T-helper 1 cell (primary cell): ENCODE measurements around the gene HMGCS1.
"Not testable (repeated sequence)": the region's sequence is repeated elsewhere in the genome, so short reads cannot be mapped to it uniquely, and the experiment has no call there.

ENCODE experiments used
- DNase-seq, 5 donors: peaks; one replicate each; pipeline ENCODE4 v3.0.0-alpha.2; 2012 to 2020

Gene HMGCS1

DNA sequence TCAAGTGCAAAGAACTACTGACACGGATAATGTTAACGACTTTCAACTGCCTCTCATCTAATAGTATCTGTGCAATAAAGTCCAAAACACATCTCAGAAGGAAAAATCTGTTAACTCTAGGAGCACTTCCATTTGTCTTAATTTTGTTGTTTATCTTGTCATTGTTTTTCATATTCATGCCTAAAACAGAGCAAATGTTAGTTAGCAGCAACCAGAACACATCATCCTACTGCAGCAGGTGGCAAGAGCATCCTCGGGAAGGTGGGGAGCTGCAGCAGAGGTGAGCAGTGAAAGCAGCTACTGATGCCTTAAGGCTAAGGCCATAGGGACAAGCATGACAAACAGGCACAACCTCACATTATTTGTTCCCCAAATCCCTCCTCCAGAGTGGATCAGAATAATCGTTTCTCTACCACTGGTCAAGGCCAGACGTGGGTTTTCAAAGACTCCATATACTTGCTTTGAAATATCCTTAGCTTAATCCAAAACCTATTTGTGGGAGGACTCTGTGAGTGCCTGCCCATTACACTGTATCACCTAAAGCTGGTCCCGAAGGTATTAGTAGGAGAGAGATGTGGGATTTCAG, 1.0 kb downstream of the HMGCS1 start:
- no peak for DNase-seq

GRCh38 chr5:43309637-43310036, 3.6 kb downstream of the HMGCS1 start:
- DNase-seq = no peak

DNA sequence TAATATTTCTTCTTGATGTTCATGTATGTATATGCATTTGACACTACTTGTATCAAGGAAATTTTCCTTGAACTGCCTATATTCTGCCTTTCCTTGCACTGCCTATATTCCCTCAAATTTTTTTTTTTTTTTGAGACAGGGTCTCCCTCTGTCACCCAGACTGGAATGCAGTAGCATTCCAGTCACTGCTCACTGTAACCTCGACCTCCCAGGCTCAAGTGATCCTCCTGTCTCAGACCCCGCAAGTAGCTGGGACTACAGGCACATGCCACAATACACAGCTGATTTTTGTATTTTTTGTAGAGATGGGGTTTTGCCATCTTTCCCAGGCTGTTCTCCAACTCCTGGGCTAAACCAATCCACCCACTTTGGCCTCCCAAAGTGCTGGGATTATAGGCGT, 4.1 kb downstream of the HMGCS1 start:
- DNase-seq = no peak

DNA sequence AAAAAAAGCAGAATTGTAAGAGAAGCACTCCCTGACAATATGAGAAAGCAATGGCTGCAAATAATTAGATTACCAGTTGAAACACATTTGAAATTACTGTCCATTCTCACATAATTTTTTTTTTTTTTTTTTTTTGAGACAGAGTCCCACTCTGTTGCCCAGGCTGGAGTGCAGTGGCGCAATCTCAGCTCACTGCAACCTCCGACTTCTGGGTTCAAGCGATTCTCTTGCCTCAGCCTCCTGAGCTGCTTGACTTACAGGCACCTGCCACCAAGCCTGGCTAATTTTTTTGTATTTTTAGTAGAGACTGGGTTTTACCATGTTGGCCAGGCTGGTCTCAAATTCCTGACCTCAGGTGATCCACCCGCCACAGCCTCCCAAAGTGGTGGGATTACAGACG, 6.3 kb downstream of the HMGCS1 start:
- DNase-seq = not testable (repeated sequence)

GRCh38 chr5:43305948-43306565, 7.2 kb downstream of the HMGCS1 start:
- DNase-seq = peak in 1 of 5 donors; percentile 70

DNA sequence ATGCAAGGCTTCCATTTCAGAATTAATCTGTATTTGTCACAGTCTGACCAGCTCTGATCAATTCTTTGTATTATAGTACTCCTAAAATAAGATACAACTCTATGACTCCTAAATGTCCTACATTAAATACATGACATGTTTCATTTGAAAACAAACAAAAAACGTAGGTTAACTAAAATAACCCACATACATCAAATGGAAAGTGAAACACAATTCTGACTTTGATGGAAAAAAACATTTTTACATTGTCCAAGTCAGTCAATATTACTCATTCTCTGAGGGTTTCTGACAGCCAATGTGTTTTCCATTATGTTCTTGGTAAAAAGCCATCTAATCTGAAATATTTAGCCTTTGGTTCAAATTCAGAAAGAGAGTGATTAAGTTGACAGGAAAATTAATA, 8.7 kb downstream of the HMGCS1 start:
- DNase-seq = peak in 1 of 5 donors; percentile 68

DNA sequence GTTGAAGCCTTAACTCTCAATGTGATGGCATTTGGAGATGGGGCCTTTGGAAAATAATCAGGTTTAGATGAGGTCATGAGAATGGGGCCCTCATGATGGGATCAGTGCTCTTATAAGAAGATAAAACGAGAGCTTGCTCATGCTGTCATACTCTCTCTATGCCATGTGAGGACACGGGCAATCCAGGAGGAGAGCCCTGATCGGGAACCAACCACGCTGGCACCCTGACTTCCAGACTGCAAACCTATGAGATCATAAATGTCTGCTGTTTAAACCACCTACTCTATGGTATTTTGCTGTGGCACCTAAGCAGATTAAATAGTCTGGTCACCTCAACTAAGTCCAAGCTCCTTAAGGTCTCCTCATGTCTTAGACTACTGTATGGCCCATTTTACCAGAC, 10.0 kb downstream of the HMGCS1 start:
- DNase-seq = no peak

DNA sequence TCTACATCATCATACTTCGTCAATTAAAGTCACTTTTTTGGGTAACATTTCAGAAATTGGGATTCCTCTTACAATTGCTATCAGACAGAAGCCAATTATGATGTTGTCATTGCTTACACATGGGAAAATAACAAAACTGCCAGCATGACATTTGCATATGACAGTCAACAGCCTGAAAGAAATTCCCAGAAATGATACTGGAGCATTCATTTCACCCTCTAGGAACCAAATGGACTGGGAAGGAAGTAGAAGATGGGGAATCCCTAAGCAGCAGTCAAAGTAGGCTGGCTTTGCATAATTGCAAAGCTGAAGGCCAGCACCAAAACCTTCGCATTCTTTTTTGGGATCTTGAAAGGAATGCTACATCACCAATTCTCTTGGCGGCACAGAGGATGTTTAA, 10.7 kb downstream of the HMGCS1 start:
- no peak for DNase-seq

GRCh38 chr5:43301653-43302091, 11.5 kb downstream of the HMGCS1 start:
- DNase-seq = no peak

- DNase-seq = no peak
Measured at GRCh38 chr5:43300112-43300511, 13.1 kb downstream of the HMGCS1 start.

DNA sequence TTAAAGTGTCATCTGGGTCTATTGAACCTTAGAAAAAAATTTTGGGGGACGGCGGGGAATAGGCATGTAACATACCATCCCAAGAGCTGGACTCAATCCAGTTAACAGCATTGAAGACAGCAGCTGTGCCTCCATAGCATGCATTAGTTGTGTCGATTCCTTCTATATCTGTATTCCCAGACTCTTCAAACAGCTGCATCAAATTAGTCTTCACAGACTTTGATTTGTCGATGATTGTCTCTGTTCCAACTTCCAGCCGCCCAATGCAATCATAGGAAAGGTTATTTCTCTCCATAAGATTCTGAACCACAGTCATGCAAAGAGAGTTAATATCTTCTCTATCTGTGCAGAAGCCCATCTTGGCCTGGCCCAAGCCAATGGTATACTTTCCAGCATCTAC, 14.8 kb downstream of the HMGCS1 start:
- no peak for DNase-seq

DNA sequence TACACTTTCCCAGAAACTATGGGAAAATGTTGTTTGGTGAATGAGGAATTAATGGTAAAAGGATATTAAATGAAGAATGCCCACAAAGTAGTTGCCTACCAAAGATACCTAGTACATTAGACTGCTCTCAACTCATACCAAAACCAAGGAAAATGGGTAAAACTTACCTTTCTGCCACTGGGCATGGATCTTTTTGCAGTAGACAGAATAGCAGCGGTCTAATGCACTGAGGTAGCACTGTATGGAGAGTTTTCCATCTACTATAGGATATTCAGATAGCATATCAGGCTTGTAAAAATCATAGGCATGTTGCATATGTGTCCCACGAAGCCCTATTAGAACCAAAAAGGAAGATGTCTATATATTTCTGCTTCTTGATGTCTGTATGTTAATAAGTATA, 16.4 kb downstream of the HMGCS1 start:
- no peak for DNase-seq

DNA sequence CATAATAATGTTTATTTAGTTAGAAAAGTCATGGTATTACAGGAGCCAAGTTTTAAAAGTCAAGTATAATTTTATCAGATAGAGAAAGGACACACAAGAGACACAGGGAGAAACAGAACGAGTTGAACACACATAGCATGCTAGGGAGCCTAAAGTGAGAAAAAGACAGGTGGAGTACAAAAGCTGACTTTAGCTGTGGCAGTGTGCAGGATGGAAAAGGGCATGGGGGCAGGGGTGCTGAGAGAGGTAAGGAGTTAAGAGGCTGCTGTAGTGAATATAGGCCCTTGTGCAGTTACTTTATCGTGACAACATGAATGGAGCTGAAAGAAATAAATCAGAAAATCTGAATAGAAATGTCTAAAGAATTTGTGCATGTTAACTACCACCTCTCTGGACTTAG, 18.0 kb downstream of the HMGCS1 start:
- DNase-seq = no peak

DNA sequence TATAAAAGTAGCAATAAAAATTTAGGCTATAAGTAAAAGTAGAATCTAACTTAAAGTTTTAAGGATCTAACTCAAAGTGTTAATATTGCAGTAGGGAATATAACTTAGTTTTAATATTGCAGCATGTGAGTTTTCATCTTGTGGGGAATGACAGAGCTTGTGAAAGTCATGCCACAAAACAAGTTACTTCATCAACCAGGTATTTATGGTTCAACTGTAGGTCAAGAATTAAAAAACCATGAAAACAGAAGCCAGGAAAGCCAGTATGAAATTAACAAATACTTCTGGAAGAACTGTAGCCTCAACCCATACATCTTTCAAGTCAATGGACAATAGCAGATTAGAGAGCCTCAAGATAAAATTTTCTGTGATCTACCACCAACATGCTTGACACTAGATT, 19.0 kb downstream of the HMGCS1 start:
- no peak for DNase-seq

DNA sequence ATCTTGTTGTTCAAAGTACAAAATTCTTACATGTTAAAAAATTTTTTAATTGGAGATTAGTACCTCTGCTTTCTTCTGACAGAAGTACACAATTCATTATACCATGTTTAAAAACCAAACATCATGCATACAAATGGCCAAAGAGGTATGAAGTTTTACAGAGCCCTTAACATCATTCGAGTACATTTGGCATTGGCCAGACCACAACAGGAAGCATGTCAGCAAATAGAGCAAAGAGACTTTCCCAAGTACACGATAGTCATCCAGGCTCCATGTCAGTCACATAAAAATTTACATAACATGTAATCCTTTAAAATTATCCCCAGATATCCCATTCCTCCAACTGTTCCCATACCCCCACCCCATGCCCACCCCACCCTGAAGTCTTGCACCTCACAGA, 22.5 kb downstream of the HMGCS1 start:
- no peak for DNase-seq

DNA sequence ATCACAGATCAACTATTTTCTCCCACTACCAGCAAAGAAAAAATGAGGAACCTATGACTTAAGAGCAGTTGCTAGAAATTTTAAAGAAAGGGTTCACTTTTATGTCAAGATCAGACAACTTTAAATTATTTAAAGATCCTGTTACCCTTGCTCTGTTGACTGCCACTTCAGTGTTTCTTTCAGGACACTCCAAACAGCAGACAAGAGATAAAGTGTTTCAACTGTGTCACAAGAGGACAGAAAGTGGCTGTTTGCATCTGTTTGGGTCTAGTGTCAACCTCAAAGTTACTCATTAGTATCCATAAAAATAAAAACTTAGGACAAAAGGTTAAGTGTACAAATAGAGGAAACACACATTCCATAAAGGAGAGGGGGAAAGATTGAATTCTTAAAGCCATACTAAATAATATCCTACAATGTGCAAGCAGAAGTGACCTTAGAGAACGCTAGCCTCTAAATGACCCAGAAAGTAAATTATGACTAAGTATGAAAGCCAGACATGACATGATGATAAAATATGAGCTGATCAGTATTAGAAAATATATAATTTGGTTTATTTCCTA, 24.9 kb downstream of the HMGCS1 start:
- no peak for DNase-seq

DNA sequence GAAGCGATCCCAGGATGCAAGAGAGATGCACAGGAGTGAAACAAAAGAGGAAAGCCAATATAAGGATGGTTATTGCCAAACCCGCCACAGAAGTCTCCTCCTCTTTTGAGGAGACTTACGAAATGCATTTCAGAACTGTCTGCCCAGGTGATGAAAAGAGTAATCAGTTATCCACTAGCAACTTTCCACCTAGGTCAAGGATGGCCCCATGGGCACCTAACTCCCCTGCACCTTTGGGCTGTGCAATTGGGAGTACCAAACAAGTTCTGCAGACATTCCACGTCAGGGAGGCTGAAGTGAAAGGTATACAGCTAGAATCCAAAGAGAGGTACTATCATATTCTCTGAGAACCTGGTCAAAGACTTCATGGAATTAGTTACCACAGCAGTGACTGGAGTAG, 25.7 kb downstream of the HMGCS1 start:
- no peak for DNase-seq

- no peak for DNase-seq
Measured at GRCh38 chr5:43286623-43287022, 26.6 kb downstream of the HMGCS1 start.

DNA sequence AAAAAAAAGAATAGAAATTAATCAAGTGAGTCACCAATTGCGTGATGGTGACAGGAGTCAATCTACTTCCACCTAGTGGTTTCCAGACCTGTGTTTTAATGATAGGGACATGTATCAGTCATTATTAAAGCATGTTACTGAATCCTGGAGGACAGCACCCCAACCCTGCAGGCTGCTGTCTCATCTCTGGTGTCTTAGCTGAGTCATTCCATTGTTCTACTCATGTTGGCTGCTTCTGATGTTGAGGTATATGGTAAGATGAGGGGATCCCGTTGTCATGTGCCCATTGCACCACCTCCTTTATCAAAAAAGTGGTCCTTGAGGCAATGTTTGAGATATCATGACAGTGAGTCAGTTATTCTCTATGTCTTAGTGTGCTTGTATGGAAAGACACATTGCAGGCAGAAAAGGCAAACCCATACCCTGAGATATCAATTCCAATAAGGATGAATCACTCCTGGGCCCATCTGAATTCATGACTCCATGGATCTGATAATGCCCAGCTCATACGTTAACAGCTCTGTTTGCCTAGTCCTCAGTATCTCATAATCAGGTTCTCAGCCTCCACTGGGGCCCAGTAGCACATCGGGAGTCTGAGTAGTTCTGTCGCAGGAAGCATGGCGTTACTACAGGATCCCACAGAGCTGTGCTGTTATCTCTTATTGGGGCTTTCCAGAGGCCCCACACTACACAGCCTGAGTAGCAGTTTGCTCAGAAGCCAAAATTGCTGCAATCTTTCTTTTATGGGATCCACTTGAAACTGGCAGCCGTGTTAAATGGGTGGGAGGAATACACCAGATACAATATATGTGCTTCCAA, 31.2 kb downstream of the HMGCS1 start:
- DNase-seq = peak in 1 of 5 donors; percentile 15

DNA sequence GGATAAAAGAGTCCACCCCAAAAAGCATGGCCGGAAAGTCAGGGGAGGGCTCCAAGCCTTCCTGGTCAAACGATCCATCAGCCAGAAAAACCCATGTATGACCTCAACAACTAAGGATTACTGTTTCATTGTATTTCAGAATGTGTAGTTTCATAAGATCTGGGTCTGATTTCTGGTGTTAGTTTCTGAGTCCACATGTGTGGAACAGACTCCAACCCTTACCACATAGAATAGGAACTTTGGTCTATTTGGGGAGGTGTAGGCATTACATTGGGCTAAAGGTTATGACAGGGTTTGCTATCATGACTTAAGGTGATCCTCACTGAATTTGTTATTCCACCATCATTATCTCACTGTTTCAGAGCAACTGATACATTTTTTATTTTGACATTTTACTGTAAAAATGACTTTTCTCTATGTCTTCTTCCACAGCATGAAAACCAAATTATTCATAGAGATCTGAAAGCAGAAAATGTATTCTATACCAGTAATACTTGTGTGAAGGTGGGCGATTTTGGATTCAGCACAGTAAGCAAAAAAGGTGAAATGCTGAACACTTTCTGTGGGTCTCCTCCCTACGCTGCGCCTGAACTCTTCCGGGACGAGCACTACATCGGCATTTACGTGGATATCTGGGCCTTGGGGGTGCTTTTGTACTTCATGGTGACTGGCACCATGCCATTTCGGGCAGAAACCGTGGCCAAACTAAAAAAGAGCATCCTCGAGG, 33.5 kb downstream of the HMGCS1 start:
- no peak for DNase-seq

DNA sequence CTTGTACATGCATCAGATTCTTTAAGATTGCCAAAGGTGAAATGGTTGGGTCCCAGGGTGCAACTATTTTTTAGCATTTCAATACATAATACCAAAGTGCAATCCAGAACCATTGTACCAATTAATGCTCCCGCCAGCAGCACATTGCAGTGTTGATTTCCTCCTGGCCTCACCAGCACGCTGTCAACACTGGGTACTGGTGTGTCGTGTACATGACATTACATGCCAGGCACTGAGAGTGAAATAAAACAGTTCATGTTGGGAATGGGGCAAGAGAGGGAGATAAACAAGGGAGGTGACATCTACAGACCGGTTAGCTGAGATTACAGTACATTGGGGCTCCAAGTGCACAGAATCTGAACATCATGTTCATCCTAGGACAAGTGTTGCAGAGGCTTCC, 37.8 kb downstream of the HMGCS1 start:
- no peak for DNase-seq

- no peak for DNase-seq
Measured at GRCh38 chr5:43274435-43275114, 38.6 kb downstream of the HMGCS1 start.

- no peak for DNase-seq
Measured at GRCh38 chr5:43273552-43273951, 39.7 kb downstream of the HMGCS1 start.
